T-helper 9 cell (primary cell): Measurements from ENCODE around the gene CDH12.
"Not testable (repeated sequence)": the region's sequence is repeated elsewhere in the genome, so short reads cannot be mapped to it uniquely, and the experiment has no call there.

Experiments used
- DNase-seq: peaks from one replicate; pipeline ENCODE4 v3.0.0-alpha.2; 2020

CDH12 gene

GRCh38 chr5:22109315-22109714 lies 743.8 kb downstream of the CDH12 start:
- DNase-seq = no peak

DNA sequence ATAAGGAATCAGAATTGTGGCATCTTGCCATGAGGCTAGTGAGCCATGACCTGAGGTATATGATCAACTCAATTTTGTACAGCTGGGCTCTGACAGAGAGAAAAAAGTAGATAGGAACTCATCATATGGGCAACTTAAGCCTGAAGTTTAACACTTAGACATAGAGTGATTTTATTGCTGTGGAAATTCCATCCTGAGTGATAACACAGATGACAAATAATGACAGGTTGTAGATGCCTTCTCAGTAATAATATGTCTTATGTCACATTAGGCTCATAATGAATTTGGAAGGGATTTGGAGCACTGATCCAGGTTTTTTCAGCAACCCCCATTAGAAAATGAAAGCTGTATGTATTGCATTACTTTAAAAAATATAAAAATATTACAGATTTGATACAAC lies 744.6 kb downstream of the CDH12 start:
- DNase-seq = no peak

GRCh38 chr5:22102823-22103359 lies 750.3 kb downstream of the CDH12 start:
- DNase-seq = no peak

DNA sequence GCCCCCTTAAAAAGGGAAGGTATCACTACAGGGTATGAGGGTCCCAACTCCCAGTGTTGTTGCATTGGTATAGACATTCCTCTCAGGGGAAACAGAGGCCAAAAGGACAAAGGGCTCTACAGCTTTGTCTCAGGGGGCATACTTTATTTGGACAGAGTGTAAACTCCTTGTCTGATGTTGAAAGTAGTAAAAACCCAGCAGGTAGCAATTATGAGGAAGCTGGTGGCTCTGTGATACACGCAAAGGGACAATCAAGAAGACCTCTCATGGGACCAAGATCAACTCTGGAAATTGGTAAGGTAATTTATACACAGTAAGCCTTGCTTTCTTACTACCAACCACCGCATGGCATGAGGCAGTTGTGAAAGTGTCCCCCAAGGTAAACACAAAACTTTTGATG lies 764.6 kb downstream of the CDH12 start:
- DNase-seq = no peak

DNA sequence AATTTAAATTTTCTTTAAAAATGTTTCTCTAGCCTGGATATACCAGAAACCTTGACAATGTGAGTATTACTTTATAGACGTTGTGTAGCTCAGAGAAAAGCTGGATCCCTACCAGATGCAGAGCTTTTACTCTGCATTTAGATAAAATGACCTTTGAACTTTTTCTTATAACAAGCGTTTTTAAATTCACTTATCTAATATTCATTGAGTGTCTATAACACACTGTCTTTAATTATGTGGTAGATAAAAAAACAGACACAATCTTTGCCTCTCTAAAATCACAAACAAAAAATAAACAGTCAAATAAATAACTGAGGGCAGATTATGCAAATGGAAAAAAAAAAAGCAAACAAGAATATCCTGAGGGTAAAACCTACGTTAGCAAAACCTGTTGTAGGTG lies 773.6 kb downstream of the CDH12 start:
- no peak for DNase-seq

DNA sequence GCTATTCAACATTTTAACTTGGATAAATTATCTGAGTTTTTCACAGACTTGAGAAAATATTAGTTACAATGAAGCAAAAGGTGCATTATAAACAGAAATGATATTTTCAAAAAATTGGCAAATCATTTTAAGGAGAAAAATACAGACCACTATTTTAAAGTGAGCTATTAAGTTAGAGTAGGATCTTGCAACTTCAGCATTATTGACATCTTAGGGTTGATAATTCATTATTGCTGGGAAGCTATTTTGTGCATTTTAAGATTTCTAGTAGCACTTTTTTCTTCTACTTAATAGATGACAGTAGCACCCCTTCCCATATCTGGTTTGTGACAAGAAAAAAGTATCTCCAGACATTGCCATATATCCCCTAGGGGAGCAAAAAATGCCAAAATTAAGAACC lies 774.1 kb downstream of the CDH12 start:
- DNase-seq = no peak

GRCh38 chr5:22076586-22076985 lies 776.6 kb downstream of the CDH12 start:
- DNase-seq = no peak

- DNase-seq = no peak
Observed at GRCh38 chr5:22070186-22070728, 782.9 kb downstream of the CDH12 start.

GRCh38 chr5:22063717-22064116 lies 789.4 kb downstream of the CDH12 start:
- no peak for DNase-seq

GRCh38 chr5:22058620-22059019 lies 794.5 kb downstream of the CDH12 start:
- no peak for DNase-seq

- no peak for DNase-seq
Observed at GRCh38 chr5:22057012-22057411, 796.1 kb downstream of the CDH12 start.

GRCh38 chr5:22056601-22057000 lies 796.5 kb downstream of the CDH12 start:
- no peak for DNase-seq

DNA sequence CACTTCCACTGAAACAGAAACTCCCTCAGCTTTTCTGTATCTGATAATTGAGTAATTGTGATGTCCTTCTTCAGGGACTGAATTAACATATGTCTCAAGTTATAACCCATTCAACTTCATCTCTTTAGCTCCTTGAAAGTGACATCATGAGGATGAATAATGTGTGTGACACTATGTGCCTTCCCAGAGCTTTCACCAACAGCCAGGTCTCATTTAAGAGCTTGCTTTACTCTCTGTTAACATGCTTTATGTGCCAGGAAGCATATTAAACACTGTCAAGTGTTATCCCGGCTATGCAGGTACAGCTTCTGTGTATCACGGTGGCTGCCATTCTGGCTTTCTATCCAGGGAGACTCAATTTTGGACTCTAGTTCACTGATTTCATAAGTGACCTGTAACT lies 799.9 kb downstream of the CDH12 start:
- DNase-seq = no peak

DNA sequence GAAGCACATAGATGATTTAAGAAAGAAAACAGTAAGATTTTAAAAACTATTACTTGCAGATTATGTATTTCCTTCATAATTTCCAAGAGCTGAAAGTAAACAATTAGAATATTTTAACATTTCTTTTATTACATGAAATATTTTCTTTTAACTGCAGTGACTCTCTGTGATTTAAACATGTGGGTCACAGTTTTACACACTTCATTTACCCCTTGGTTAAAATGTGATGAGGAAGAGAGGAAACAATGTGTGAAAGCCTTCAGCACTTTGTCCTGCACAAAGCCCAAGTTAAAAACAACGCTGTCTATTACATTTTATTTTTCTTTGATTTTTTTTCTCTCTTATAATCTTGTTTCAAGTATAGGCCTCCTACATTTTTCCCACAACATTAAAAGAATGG lies 801.3 kb downstream of the CDH12 start:
- no peak for DNase-seq

DNA sequence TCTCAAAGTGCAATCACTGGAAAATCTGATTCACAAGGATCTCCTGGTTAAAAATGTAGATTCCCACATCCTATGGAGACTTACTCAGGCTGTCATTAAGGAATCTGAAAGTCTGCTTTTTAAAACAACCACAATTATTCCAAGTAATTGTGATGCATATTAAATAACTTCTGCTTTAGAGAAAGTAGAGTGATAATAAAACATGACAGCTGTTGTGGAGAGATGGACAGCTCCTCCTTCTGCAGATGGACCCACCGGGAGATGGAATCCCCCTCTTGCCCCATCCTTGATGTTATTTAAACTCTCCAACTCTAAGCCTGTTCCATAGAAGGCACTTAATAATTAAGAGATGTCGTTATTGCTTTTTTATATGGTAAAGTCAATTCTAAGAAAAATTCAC lies 802.2 kb downstream of the CDH12 start:
- DNase-seq = no peak

DNA sequence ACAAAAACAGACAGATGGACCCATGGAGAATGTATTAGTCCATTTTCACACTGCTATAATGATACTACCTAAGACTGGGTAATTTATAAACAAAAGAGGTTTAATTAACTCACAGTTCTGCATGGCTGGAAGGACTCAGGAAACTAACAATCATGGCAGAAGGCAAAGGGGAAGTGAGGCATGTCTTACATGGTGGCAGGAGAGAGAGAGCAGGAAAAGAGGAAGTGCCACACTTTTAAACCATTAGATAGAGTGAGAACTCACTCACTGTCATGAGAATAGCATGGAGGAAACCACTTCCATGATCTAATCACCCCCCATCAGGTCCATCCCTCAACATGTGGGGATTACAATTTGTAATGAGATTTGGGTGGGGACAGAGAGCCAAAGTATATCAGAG lies 808.9 kb downstream of the CDH12 start:
- no peak for DNase-seq

DNA sequence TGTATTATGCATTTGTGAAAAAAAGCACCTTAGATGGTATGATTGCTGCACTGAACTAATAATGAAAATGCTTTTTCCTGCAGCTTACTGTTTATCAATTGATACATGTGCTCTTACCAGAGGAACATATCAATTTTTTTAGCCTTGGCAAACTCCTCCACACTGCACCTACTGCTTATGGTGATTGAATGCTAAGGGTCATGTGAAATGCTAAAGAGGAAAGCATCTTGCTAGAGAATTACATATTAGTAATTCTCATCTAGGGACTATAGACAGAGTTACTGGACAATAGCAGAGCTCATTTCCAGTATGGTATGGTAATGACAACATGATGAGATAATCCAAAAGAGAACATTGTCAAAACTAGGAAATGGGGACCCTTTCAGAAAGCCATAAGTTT lies 817.1 kb downstream of the CDH12 start:
- no peak for DNase-seq

DNA sequence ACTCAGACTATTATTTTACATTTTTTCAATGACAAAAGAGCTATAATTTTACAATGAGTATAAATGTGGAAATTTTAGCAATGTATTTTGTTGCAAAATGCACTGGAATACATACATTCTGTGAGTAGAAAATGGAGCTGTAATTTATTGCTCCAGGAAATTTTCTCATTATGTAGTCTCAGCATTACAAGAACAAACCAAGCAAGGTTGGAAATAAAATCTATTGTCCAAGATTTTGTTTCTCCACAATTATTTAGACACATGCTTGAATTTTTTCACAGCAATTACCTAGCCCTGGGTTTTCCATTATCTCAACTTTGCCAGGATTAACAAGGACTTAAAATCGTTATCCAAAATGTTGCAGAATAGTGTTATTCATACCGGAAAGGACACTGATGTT lies 820.1 kb downstream of the CDH12 start:
- DNase-seq = no peak

GRCh38 chr5:22023784-22024183 lies 829.4 kb downstream of the CDH12 start:
- DNase-seq = no peak

- DNase-seq = not testable (repeated sequence)
Observed at GRCh38 chr5:22012893-22013292, 840.3 kb downstream of the CDH12 start.

- not testable (repeated sequence) for DNase-seq
Observed at GRCh38 chr5:22010808-22011207, 842.3 kb downstream of the CDH12 start.

GRCh38 chr5:22001097-22001496 lies 852.0 kb downstream of the CDH12 start:
- DNase-seq = not testable (repeated sequence)

DNA sequence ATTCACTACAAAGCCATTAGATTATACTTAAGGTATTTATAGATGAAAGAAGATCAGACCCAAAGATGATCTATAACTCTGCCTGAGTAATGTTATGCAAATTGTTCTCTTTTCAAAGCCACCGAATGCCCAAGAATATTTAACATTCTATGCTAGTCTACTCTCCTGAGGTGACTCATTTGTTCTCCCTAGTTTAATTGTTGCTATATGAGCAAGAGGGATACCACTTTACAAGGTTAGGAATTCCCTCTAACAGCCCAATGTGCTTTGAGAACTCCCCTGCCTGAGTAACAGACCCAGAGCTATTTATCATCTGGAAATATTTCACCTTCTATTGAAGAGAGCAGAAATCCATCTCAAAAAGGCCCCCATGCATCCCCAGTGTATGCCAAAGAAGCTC lies 867.3 kb downstream of the CDH12 start:
- DNase-seq = not testable (repeated sequence)

DNA sequence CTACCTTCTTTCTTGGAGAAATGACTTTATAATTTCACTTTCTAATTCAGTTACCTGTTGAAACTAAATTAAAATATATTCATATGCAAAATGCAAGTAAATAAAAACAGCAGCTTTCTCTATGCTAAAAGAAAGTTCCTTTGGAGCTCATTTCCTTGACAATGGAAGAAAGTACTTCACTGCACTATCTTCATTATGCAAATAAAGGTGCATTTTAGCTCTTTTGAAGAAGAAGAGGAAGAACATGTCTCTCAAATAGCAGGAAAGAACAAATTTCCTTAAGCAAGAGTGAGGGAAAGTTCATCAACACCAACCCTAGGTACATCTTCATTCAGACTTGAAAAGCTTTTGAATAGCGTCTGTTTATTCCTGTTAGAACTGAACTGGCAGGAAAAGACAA lies 901.6 kb downstream of the CDH12 start:
- DNase-seq = not testable (repeated sequence)

DNA sequence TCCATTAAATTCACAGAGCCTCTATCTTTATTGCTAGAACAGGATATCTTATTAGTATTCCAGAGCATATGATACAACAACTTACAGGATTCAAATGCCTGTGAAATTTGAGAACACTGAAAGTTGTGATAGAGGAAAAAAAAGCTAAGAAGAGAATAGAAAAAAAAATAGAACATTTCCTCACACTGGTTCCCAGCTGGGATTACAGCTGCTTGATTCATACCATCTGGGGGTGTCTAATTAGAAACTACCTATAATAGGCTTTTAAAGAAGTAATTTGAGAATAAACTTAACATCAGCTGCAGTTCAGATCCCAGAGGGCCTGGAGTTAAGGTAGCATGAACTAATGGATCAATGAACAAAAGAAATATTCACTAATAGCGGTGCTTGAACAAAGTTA lies 922.0 kb downstream of the CDH12 start:
- no peak for DNase-seq
